Panc1 (cell line): Measurements from ENCODE around the gene PADI6.

Experiments
- POLR2AphosphoS5 ChIP-seq: IDR thresholded peaks from 2 replicates; pipeline ENCODE4 v1.6.1; 2012; ENCODE audit warnings: mild to moderate bottlenecking, low read depth, low read length, moderate library complexity
- SIN3A ChIP-seq: IDR thresholded peaks from 2 replicates; pipeline ENCODE4 v1.6.1; 2012; ENCODE audit warnings: low read depth, mild to moderate bottlenecking, low read length, moderate library complexity, borderline replicate concordance; ENCODE audit not compliant: insufficient read depth
- TCF7L2 ChIP-seq: IDR thresholded peaks from 2 replicates; pipeline ENCODE4 v1.6.1; 2011; ENCODE audit warnings: mild to moderate bottlenecking, low read depth, low read length, inconsistent platforms
- TF ChIP-seq, protein P1 (sequence below): fragments of 450-650 bp; IDR thresholded peaks from 2 replicates; pipeline ENCODE4 v1.5.1; 2017; ENCODE audit warnings: mild to moderate bottlenecking
- TF ChIP-seq, protein P2 (sequence below), 2 experiments: IDR thresholded peaks; 2 replicates each; pipeline ENCODE4 v1.6.1; 2011 to 2012; ENCODE audit warnings: low read depth in 2 of 2, control low read depth in 1 of 2, low read length in 1 of 2, mild to moderate bottlenecking in 1 of 2, moderate library complexity in 1 of 2; ENCODE audit not compliant: insufficient read depth in 1 of 2

- TF ChIP-seq, protein P1, sequence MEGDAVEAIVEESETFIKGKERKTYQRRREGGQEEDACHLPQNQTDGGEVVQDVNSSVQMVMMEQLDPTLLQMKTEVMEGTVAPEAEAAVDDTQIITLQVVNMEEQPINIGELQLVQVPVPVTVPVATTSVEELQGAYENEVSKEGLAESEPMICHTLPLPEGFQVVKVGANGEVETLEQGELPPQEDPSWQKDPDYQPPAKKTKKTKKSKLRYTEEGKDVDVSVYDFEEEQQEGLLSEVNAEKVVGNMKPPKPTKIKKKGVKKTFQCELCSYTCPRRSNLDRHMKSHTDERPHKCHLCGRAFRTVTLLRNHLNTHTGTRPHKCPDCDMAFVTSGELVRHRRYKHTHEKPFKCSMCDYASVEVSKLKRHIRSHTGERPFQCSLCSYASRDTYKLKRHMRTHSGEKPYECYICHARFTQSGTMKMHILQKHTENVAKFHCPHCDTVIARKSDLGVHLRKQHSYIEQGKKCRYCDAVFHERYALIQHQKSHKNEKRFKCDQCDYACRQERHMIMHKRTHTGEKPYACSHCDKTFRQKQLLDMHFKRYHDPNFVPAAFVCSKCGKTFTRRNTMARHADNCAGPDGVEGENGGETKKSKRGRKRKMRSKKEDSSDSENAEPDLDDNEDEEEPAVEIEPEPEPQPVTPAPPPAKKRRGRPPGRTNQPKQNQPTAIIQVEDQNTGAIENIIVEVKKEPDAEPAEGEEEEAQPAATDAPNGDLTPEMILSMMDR: no peak
- TF ChIP-seq SIN3A: no peak
- TF ChIP-seq, protein P2, sequence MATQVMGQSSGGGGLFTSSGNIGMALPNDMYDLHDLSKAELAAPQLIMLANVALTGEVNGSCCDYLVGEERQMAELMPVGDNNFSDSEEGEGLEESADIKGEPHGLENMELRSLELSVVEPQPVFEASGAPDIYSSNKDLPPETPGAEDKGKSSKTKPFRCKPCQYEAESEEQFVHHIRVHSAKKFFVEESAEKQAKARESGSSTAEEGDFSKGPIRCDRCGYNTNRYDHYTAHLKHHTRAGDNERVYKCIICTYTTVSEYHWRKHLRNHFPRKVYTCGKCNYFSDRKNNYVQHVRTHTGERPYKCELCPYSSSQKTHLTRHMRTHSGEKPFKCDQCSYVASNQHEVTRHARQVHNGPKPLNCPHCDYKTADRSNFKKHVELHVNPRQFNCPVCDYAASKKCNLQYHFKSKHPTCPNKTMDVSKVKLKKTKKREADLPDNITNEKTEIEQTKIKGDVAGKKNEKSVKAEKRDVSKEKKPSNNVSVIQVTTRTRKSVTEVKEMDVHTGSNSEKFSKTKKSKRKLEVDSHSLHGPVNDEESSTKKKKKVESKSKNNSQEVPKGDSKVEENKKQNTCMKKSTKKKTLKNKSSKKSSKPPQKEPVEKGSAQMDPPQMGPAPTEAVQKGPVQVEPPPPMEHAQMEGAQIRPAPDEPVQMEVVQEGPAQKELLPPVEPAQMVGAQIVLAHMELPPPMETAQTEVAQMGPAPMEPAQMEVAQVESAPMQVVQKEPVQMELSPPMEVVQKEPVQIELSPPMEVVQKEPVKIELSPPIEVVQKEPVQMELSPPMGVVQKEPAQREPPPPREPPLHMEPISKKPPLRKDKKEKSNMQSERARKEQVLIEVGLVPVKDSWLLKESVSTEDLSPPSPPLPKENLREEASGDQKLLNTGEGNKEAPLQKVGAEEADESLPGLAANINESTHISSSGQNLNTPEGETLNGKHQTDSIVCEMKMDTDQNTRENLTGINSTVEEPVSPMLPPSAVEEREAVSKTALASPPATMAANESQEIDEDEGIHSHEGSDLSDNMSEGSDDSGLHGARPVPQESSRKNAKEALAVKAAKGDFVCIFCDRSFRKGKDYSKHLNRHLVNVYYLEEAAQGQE (IDR thresholded peaks at IDR 0.05; ENCODE audit: insufficient read depth in 1 of 2, low read depth in 2 of 2, low read length in 1 of 2): no peak
- TF ChIP-seq POLR2AphosphoS5: no peak
- TF ChIP-seq TCF7L2: no peak
Measured at GRCh38 chr1:17377325-17377953, 5.4 kb downstream of the PADI6 start.
